Colonic mucosa (tissue), 4 donors: ENCODE data around the gene KYNU. TPM values are rescaled to one million over a fixed set of nuclear protein-coding genes. Genes with fewer than 3 reads are reported as not detected.

ENCODE experiments used
- DNase-seq: peaks from one replicate; pipeline ENCODE4 v3.0.0-alpha.2; 2020
- H3K27ac ChIP-seq: fragments of 200-600 bp; one replicate; pipeline ENCODE4 v1.8.0; 2021
- H3K27me3 ChIP-seq: fragments of 200-600 bp; one replicate; pipeline ENCODE4 v1.8.0; 2021
- H3K36me3 ChIP-seq: fragments of 200-600 bp; one replicate; pipeline ENCODE4 v1.8.0; 2021
- H3K4me1 ChIP-seq: fragments of 200-600 bp; one replicate; pipeline ENCODE4 v1.8.0; 2021; ENCODE audit warnings: mild to moderate bottlenecking
- H3K4me3 ChIP-seq: fragments of 200-600 bp; one replicate; pipeline ENCODE4 v1.8.0; 2021
- H3K9ac ChIP-seq, 2 donors: one replicate each; pipeline ENCODE4 v1.7.0; 2013; ENCODE audit warnings: control low read depth in 2 of 2, low read depth in 2 of 2, low read length in 2 of 2
- H3K9me3 ChIP-seq: fragments of 200-600 bp; one replicate; pipeline ENCODE4 v1.8.0; 2021
- CTCF ChIP-seq: fragments of 200-600 bp; IDR thresholded peaks from one replicate; pipeline ENCODE4 v1.8.0; 2022; ENCODE audit warnings: antibody characterized with exemption, mild to moderate bottlenecking
- intact Hi-C: fragments of 100-400 bp; cut with DNase I; formaldehyde crosslinking; loops from one replicate; pipeline ENCODE4 v1.14.1; 2022
- total RNA-seq, 2 donors: library from RNA; stranded (reverse); fragmentation: NEBNext Ultra II Directional in 1 of 2; extraction: Animal tissue kit (Norgen Biotek cat#: 25700) in 1 of 2; gene quantifications; one replicate each; pipeline ENCODE4 v1.2.1, GENCODE V29; 2021
- donor health status: healthy.
- donor health status: DM: no; HTN: no; CAD: no.
- donor health status: DM: no; HTN: no; CAD: no.

The KYNU gene
- total RNA-seq, 2 donors from 2014 or later, result 0.64 to 2.8 TPM

- no peak for DNase-seq
- no peak overlapping the region for H3K9ac ChIP-seq
- intact Hi-C loops, result no loop called here
- H3K27ac ChIP-seq, result no peak overlapping the region
- no peaks in the 10 kb centered on the region for H3K4me1 ChIP-seq
- H3K9me3 ChIP-seq, result no peaks in the 10 kb centered on the region
- H3K36me3 ChIP-seq, result no peaks in the 10 kb centered on the region
- H3K4me3 ChIP-seq, result no peak overlapping the region
- no peaks in the 10 kb centered on the region for H3K27me3 ChIP-seq
- no peak for TF ChIP-seq CTCF
Measured at GRCh38 chr2:142973822-142974207, 96.4 kb downstream of the KYNU start.

GRCh38 chr2:142974288-142975024 is 97.0 kb downstream of the KYNU start:
- no peak for TF ChIP-seq CTCF
- Histone ChIP-seq H3K27ac (no peak overlapping the region), H3K9ac (no peak overlapping the region), H3K27me3 (no peaks in the 10 kb centered on the region), H3K4me1 (no peaks in the 10 kb centered on the region), H3K9me3 (no peaks in the 10 kb centered on the region), H3K36me3 (no peaks in the 10 kb centered on the region), H3K4me3 (no peak overlapping the region)
- intact Hi-C loops, result loop anchor here (5.0 kb wide), 1 partner anchor 177 kb away; no protein-coding TSS in a partner anchor
- no peak for DNase-seq

- no peak for DNase-seq
- H3K4me3 ChIP-seq, result no peak overlapping the region
- intact Hi-C loops, result loop anchor here (5.0 kb wide), 1 partner anchor 178 kb away; no protein-coding TSS in a partner anchor
- no peak overlapping the region for H3K9ac ChIP-seq
- no peaks in the 10 kb centered on the region for H3K9me3 ChIP-seq
- no peaks in the 10 kb centered on the region for H3K27me3 ChIP-seq
- no peak for TF ChIP-seq CTCF
- H3K36me3 ChIP-seq, result no peaks in the 10 kb centered on the region
- no peak overlapping the region for H3K27ac ChIP-seq
- no peaks in the 10 kb centered on the region for H3K4me1 ChIP-seq
Measured at GRCh38 chr2:142975239-142975638, 97.8 kb downstream of the KYNU start.

- Histone ChIP-seq H3K9ac (no peak overlapping the region), H3K4me1 (no peaks in the 10 kb centered on the region), H3K27ac (no peak overlapping the region), H3K27me3 (no peaks in the 10 kb centered on the region), H3K36me3 (no peaks in the 10 kb centered on the region), H3K4me3 (no peak overlapping the region), H3K9me3 (no peaks in the 10 kb centered on the region)
- intact Hi-C loops, result loop anchor here (10.0 kb wide), 1 partner anchor 296 kb away; no protein-coding TSS in a partner anchor
- peak; percentile 65 for TF ChIP-seq CTCF
- no peak for DNase-seq
Measured at GRCh38 chr2:142980246-142981068, 103.0 kb downstream of the KYNU start.

GRCh38 chr2:142981069-142981378 is 103.6 kb downstream of the KYNU start:
- no peaks in the 10 kb centered on the region for H3K36me3 ChIP-seq
- no peak overlapping the region for H3K27ac ChIP-seq
- H3K9ac ChIP-seq, result no peak overlapping the region
- no peak for DNase-seq
- intact Hi-C loops, result loop anchor here (10.0 kb wide), 1 partner anchor 296 kb away; no protein-coding TSS in a partner anchor
- no peaks in the 10 kb centered on the region for H3K9me3 ChIP-seq
- H3K4me3 ChIP-seq, result no peak overlapping the region
- H3K27me3 ChIP-seq, result no peaks in the 10 kb centered on the region
- TF ChIP-seq CTCF, result no peak
- H3K4me1 ChIP-seq, result no peaks in the 10 kb centered on the region
